ENCODE results near the gene NUTM2E.
A peak's percentile ranks its signal among the peaks of the same experiment; 100 is the strongest.
"Not testable (repeated sequence)": the region's sequence is repeated elsewhere in the genome, so short reads cannot be mapped to it uniquely, and the experiment has no call there.

NUTM2E gene
- long read RNA-seq, donor 1 = 0 reads
- long read RNA-seq, donor 2 = 0 reads
- long read RNA-seq, donor 3 = 0 reads
- long read RNA-seq, donor 4 = 0 reads
- long read RNA-seq, donor 5 = 0 reads
- long read RNA-seq, donor 6 = 0 reads
- long read RNA-seq, donor 7 = 0 reads
- long read RNA-seq, donor 8 = 0 reads

- peak; percentile 84 for DNase-seq
Observed at GRCh38 chr10:79826496-79827215, at the start of gene NUTM2E. Gene NUTM2E, plus strand, starts transcription at chr10:79826739. Its CDS starts 15,002 bp downstream, at chr10:79841741.

DNA sequence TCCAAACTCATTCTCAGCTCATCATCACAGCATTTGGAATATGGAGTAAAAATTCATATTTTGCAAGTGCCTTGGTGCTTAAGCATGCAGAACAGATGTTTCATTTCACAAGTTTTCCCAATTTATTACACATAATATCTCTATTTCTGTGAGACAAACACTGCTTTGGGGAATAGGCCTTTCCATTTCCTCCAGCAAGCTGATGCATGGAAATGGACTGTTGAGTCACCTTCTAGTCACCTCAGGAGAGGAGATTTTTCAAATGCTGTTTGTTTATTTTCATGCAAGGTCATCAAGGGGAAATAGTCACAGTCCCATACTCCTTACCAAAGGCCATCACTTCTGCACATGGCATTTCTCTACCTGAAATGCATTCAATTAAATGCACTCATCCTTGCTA is 48.5 kb upstream of the NUTM2E start:
- DNase-seq = not testable (repeated sequence)

GRCh38 chr10:79779310-79779938 is 47.1 kb upstream of the NUTM2E start:
- DNase-seq = peak; percentile 20

GRCh38 chr10:79779992-79780391 is 46.5 kb upstream of the NUTM2E start:
- DNase-seq = not testable (repeated sequence)

DNA sequence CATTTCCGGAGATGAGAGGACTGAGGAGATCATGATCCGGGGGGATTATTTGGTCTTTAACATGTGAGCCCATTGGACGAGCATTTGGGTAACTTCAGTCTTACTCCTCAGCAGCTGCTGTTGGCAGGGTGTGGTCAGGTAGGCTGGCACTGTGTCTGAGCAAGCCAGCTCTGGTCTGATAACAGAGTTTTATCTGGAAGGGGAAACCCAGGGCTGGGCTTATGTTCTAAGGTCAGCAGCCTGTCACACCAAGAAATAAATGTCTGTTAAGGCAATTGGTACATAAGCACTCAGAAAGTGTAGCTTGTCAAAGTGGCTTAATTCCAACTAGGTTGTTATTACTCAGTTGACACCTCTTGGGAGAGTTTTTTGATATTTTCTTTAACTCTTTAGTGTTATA is 45.0 kb upstream of the NUTM2E start:
- not testable (repeated sequence) for DNase-seq

DNA sequence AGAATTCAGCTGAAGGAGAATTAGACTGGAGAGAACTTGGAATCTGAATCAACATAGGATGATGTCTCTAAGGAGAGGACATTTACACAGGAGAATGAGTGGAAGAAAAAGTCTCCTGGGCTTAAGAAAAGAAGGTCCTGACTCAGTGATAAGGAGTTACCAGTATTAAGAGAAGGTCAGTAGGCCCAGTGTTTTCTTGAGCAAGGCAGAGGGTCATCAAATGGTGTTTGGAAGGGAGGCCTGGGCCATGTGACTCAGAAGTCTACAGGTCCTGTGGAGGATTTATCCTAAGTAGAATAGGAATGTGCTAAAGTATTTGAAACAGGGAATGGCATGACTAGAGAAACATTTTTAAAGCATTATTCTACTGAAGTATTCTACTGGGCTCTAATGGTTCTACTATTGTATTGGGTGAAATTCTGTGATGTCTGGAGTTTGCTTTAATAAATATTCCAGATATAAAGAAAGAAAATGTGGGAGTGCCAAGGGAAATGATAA is 39.0 kb upstream of the NUTM2E start:
- DNase-seq = not testable (repeated sequence)

GRCh38 chr10:79789351-79789750 is 37.2 kb upstream of the NUTM2E start:
- DNase-seq = not testable (repeated sequence)

DNA sequence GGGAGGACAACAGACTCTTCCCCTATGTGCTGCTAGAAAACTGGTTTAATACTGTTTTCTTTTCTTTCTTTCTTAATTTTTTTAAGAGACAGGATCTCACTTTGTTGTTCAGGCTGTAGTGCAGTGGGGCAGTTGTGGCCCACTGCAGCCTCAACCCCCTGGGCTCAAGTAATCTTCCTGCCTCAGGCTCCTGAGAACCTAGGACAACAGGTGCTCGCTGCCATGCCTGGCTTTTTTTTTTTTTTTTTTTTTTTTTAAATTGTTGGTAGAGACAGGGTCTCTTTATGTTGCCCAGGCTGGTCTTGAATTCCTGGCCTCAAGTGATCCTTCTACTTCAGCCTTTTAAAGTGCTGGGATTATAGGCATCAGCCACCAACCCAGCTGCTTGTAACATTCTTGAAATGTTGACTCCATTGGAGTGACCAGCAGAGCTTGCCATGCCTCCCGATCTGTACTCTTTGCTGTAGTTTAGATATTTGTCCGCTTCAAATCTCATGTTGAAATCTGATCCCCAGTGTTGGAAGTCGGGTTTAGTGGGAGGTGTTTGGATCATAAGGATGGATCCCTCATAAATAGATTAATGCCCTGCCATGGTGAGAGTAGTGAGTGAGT is 34.5 kb upstream of the NUTM2E start:
- DNase-seq = not testable (repeated sequence)

DNA sequence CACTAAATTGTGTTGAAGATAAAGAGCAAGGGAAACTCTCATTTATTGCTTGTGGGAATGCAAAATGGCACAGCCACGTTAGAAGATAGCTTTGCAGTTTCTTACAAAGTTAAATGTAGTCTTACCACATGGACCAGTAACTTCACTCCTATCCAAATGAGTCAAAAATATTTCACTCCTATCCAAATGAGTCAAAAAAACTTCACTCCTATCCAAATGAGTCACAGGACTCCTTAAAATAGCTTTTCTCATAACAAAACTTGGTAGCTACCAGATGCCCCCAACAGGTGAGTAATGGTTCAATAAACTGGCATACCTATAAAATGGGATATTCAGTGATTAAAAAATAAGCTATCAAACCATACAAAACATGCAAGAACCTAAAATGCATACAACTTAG is 27.2 kb upstream of the NUTM2E start:
- DNase-seq = not testable (repeated sequence)

DNA sequence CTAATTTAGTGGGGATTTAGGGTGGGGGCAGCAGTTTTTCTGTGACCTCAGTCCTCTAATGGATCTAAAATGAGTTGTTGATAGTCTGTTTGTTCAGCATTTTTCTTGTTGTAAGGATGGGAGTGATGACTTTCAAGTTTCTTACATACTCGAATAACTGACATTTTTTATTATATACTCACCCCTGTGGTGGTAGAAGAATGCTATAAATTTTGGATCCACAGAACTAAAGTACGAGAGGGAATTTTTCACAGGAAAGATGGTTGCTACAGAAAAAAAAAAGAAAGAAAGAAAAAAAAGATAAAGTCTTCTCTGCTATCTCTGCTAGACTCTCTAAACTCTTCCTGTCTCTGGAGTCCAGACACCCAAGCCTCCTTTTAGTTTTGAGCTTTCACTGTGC is 20.7 kb upstream of the NUTM2E start:
- not testable (repeated sequence) for DNase-seq

DNA sequence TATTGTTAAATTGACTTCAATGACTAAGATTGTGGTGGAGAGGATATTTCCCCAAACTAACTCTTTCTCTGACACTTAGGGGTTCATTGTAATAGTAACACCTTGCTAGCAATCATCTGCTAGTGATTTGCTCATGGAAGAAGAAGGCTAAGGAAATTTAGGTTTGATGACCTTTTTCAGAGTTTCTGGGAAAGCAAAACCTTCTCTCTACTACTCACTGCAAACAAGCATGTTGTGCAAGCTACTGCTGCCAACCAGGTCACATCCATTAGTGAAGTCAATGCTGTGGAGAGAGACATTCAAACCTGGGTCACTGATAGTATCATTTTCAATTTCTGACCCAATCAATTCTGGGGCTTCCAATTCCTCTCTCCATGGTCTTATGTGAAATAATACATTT is 14.6 kb upstream of the NUTM2E start:
- DNase-seq = not testable (repeated sequence)

DNA sequence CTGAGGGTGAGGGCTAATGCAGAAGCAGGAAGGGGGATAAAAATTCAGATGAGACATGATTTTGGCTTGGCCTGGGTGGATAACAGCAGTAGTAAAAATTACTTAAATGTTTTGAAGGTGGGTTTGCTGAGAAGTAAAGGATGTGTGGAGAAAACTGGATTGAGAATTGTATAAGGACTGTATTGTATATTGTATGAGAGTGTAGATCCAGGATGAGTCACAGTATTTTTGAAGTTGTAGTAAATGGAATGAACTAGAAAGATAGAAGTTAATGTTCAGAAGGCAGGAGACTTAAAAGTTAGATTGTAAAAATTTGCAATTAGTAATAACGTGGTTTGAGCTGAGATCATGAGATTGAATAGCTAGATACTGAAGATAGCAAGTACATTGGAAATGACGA is 10.2 kb upstream of the NUTM2E start:
- DNase-seq = not testable (repeated sequence)

DNA sequence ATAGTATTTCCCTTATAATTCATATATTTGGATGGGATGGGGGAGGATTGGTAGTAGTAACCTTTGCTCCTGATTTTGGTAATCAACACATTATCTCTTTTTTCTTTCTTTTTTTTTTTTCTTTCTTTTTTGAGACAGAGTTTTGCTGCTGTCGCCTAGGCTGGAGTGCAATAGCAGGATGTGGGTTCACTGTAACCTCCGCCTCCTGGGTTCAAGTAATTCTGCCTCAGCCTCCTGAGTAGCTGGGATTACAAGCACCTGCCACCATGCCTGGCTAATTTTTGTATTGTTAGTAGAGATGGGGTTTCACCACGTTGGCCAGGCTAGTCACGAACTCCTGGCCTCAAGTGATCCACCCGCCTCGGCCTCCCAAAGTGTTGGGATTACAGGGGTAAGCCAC is 3.2 kb upstream of the NUTM2E start:
- not testable (repeated sequence) for DNase-seq

- peak; percentile 31 for DNase-seq
Observed at GRCh38 chr10:79825587-79826011, 940 bp upstream of the NUTM2E start.

GRCh38 chr10:79826131-79826495 is 426 bp upstream of the NUTM2E start:
- peak; percentile 64 for DNase-seq

GRCh38 chr10:79833833-79834232 is 7.3 kb downstream of the NUTM2E start:
- DNase-seq = not testable (repeated sequence)

DNA sequence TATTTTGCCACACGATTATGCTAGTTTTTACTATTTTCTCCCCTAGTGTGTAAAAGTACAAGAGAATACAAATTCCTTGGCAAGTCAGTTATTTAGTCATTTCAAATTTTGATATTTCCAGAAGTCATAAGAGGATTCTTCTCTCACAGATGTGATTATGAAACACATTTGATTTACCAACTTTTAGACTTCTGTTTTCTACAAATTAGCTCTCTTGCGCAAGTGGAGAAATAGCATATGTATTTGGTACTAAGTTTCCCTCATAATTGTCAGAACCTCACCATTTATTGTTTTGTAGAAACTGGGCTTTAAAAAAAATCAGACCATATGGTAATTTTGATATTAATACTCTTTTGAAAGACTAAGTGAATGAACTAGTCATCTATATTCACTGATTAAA is 9.4 kb downstream of the NUTM2E start:
- DNase-seq = not testable (repeated sequence)

GRCh38 chr10:79836891-79837290 is 10.4 kb downstream of the NUTM2E start:
- not testable (repeated sequence) for DNase-seq

GRCh38 chr10:79838441-79838840 is 11.9 kb downstream of the NUTM2E start:
- DNase-seq = not testable (repeated sequence)

DNA sequence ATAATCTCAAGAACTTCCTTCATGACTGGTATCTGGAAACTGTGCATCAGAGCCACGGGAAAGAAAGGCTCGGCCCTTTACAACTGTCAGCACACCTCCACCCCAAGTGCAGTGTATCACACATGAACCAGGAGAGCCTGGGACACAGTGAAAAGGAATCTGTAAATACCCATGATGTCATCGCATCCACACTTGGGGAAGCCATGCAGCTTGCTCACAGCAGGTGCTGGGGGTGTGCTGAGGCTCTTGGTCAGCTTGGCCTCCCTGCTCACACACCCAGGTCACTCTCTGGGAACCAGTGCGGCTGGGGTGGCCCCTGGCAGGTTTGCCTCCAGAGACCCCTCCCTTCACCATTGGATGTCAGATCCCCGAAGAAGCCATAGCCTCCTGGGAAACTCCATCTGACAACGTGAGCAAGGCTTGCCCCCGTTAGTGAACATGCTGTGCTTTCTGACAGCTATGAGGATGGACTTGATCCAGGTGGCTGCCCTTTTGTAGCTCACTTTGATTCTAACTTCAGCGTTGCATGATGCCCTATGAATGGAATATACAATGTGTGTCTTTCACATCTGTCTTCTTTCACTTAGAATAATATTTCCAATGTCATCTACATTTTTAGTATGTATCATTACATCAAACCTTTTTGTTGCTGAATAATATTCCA is 26.8 kb downstream of the NUTM2E start:
- not testable (repeated sequence) for DNase-seq

DNA sequence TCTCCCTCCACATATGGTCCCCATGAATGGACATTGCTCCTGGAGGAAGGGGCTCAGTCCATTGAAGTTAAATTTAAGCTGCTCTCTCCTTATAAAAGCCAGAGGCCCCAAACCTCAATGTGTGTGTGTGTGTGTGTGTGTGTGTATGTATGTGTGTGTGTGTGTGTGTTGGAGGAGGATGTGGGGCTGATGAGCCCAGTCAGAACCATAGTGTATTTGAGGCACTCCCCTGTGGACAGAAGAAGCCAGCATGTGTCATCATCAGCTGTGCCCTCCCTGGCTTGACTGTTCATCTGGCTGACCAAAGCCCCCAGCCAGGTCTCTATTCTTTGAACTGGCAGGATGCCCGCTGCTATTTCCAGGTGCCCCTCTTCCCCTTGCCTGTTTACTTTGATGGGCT is 35.7 kb downstream of the NUTM2E start:
- DNase-seq = not testable (repeated sequence)

GRCh38 chr10:79862803-79863202 is 36.3 kb downstream of the NUTM2E start:
- not testable (repeated sequence) for DNase-seq
